SK-N-SH (cell line): ENCODE measurements around the gene CAPN9.

Experiments used
- CTCF ChIP-seq: fragments of 200-600 bp; sonication (generic); IDR thresholded peaks from 2 replicates; pipeline ENCODE4 v1.6.1; 2017; ENCODE audit warnings: antibody characterized with exemption, mild to moderate bottlenecking, moderate library complexity
- EP300 ChIP-seq, 2 experiments: IDR thresholded peaks; 2 replicates each; pipeline versions ENCODE4 v1.4.0 to v1.6.1; 2012; ENCODE audit warnings: borderline replicate concordance in 1 of 2, low read depth in 1 of 2, low read length in 1 of 2
- NFIC ChIP-seq: IDR thresholded peaks from 2 replicates; pipeline ENCODE4 v1.4.0; 2012; ENCODE audit warnings: borderline replicate concordance
- POLR2AphosphoS5 ChIP-seq: IDR thresholded peaks from 2 replicates; pipeline ENCODE4 v1.6.1; 2012; ENCODE audit warnings: low read depth, low read length
- TAF1 ChIP-seq: IDR thresholded peaks from 2 replicates; pipeline ENCODE4 v1.6.1; 2012; ENCODE audit warnings: low read depth, mild to moderate bottlenecking, low read length, moderate library complexity, borderline replicate concordance
- TEAD4 ChIP-seq: IDR thresholded peaks from 2 replicates; pipeline ENCODE4 v1.4.0; 2012; ENCODE audit warnings: mild to moderate bottlenecking, borderline replicate concordance; ENCODE audit not compliant: insufficient read depth
- USF2 ChIP-seq: fragments of 150-350 bp; IDR thresholded peaks from 2 replicates; pipeline ENCODE4 v1.6.1; 2017; ENCODE audit warnings: antibody characterized with exemption, low read length, low read depth, borderline replicate concordance
- ZBTB33 ChIP-seq: IDR thresholded peaks from 2 replicates; pipeline ENCODE4 v1.4.0; 2012; ENCODE audit warnings: low read depth, borderline replicate concordance

- TF ChIP-seq CTCF (no peak), USF2 (no peak), ZBTB33 (no peak), POLR2AphosphoS5 (no peak), EP300 (IDR thresholded peaks at IDR 0.05; ENCODE audit: borderline replicate concordance in 1 of 2, low read depth in 1 of 2, low read length in 1 of 2) (no peak), TEAD4 (no peak), TAF1 (no peak), NFIC (no peak)
Measured at GRCh38 chr1:230711245-230711644, 35.9 kb upstream of the CAPN9 start.
